ENCODE results near the gene SERPINB6. TPM values are rescaled to one million over a fixed set of nuclear protein-coding genes. Genes with fewer than 3 reads are reported as not detected.
"Not testable (repeated sequence)": the region's sequence is repeated elsewhere in the genome, so short reads cannot be mapped to it uniquely, and the experiment has no call there.

Gene SERPINB6
- total RNA-seq, 2 experiments from 2014 or later: 51.0 to 52.8 TPM

- POLR2A ChIA-PET: no interaction called here
- no peak for DNase-seq
- H3K36me3 Mint-ChIP-seq (ENCODE audit: low read depth): peaks cover 9% of the 10 kb centered on the region
- ATAC-seq: no peak
- CTCF ChIA-PET: interaction anchor here (1.1 to 4.3 kb wide), 3 partner anchors 14 to 128 kb away, joined by 5 to 19 read pairs (median 19); no protein-coding TSS in a partner anchor
- H3K4me3 Mint-ChIP-seq: no peak overlapping the region
- H3K4me1 Mint-ChIP-seq (ENCODE audit: low read depth): peaks cover 32% of the 10 kb centered on the region
- no peaks in the 10 kb centered on the region for H3K9me3 Mint-ChIP-seq (ENCODE audit: insufficient read depth)
- H3K27me3 Mint-ChIP-seq (ENCODE audit: low read depth): peaks cover 12% of the 10 kb centered on the region
- H3K27ac Mint-ChIP-seq: no peak overlapping the region
Measured at GRCh38 chr6:2973676-2974075, 2.3 kb upstream of the SERPINB6 start.

GRCh38 chr6:2973180-2973579, 1.8 kb upstream of the SERPINB6 start:
- ATAC-seq; H3K27ac Mint-ChIP-seq; POLR2A ChIA-PET; DNase-seq; H3K9me3 Mint-ChIP-seq (ENCODE audit: insufficient read depth); H3K27me3 Mint-ChIP-seq (ENCODE audit: low read depth); H3K36me3 Mint-ChIP-seq (ENCODE audit: low read depth): not testable (repeated sequence)
- Mint-ChIP-seq H3K4me1 (ENCODE audit: low read depth) (peaks cover 32% of the 10 kb centered on the region), H3K4me3 (peak overlapping the region; percentile 38)
- CTCF ChIA-PET: interaction anchor here (4.3 kb wide), 1 partner anchor 15 kb away, joined by 19 read pairs; no protein-coding TSS in a partner anchor

GRCh38 chr6:2972685-2973084, 1.3 kb upstream of the SERPINB6 start:
- DNase-seq; H3K27ac Mint-ChIP-seq; H3K36me3 Mint-ChIP-seq (ENCODE audit: low read depth); ATAC-seq; H3K9me3 Mint-ChIP-seq (ENCODE audit: insufficient read depth); H3K27me3 Mint-ChIP-seq (ENCODE audit: low read depth): not testable (repeated sequence)
- ChIA-PET POLR2A (interaction anchor here (0.6 to 1.0 kb wide), 2 partner anchors 30 to 32 kb away, joined by 3 to 5 read pairs; no protein-coding TSS in a partner anchor), CTCF (interaction anchor here (1.6 to 4.3 kb wide), 2 partner anchors 15 to 20 kb away, joined by 9 to 19 read pairs; no protein-coding TSS in a partner anchor)
- Mint-ChIP-seq H3K4me3 (peak overlapping the region; percentile 38), H3K4me1 (ENCODE audit: low read depth) (peaks cover 32% of the 10 kb centered on the region)

- H3K36me3 Mint-ChIP-seq (ENCODE audit: low read depth); H3K9me3 Mint-ChIP-seq (ENCODE audit: insufficient read depth); DNase-seq; ATAC-seq; H3K27me3 Mint-ChIP-seq (ENCODE audit: low read depth): not testable (repeated sequence)
- peaks cover 35% of the 10 kb centered on the region for H3K4me1 Mint-ChIP-seq (ENCODE audit: low read depth)
- ChIA-PET POLR2A (interaction anchor here (0.6 to 1.5 kb wide), 6 partner anchors 13 to 130 kb away, joined by 3 to 13 read pairs (median 4); partner anchors contain the start of gene SERPINB1), CTCF (interaction anchor here (0.9 to 1.6 kb wide), 5 partner anchors 14 to 181 kb away, joined by 4 to 9 read pairs (median 6); no protein-coding TSS in a partner anchor)
- H3K4me3 Mint-ChIP-seq: peak overlapping the region; percentile 84
- H3K27ac Mint-ChIP-seq: peak overlapping the region; percentile 84
Measured at GRCh38 chr6:2972219-2972487, 786 bp upstream of the SERPINB6 start.

- peak overlapping the region; percentile 82 for H3K27ac Mint-ChIP-seq
Measured at GRCh38 chr6:2970753-2971419, 481 bp downstream of the SERPINB6 start.

GRCh38 chr6:2970034-2970685, 1.2 kb downstream of the SERPINB6 start:
- POLR2A ChIA-PET: no interaction called here
- Mint-ChIP-seq H3K4me3 (peak overlapping the region; percentile 86), H3K36me3 (ENCODE audit: low read depth) (peaks cover 11% of the 10 kb centered on the region), H3K4me1 (ENCODE audit: low read depth) (peaks cover 36% of the 10 kb centered on the region), H3K9me3 (ENCODE audit: insufficient read depth) (no peaks in the 10 kb centered on the region), H3K27me3 (ENCODE audit: low read depth) (peaks cover 2% of the 10 kb centered on the region), H3K27ac (no peak overlapping the region)
- ATAC-seq (no peak), DNase-seq (no peak)
- CTCF ChIA-PET: no interaction called here

More at GRCh38 chr6:2970753-2971419, 481 bp downstream of the SERPINB6 start:
- Mint-ChIP-seq H3K9me3 (ENCODE audit: insufficient read depth) (no peaks in the 10 kb centered on the region), H3K4me1 (ENCODE audit: low read depth) (peaks cover 36% of the 10 kb centered on the region), H3K4me3 (peak overlapping the region; percentile 86), H3K27me3 (ENCODE audit: low read depth) (peaks cover 2% of the 10 kb centered on the region), H3K36me3 (ENCODE audit: low read depth) (peaks cover 11% of the 10 kb centered on the region)
- POLR2A ChIA-PET: interaction anchor here (0.9 to 1.5 kb wide), 4 partner anchors 19 to 31 kb away, joined by 3 to 13 read pairs (median 4); no protein-coding TSS in a partner anchor
- CTCF ChIA-PET: interaction anchor here (1.0 to 1.6 kb wide), 3 partner anchors 16 to 37 kb away, joined by 4 to 9 read pairs (median 6); no protein-coding TSS in a partner anchor
- DNase-seq (peak; percentile 70), ATAC-seq (peak; percentile 83)

GRCh38 chr6:2969549-2969948, 1.8 kb downstream of the SERPINB6 start:
- Mint-ChIP-seq H3K27ac (no peak overlapping the region), H3K4me1 (ENCODE audit: low read depth) (peaks cover 36% of the 10 kb centered on the region), H3K9me3 (ENCODE audit: insufficient read depth) (no peaks in the 10 kb centered on the region), H3K36me3 (ENCODE audit: low read depth) (peaks cover 11% of the 10 kb centered on the region), H3K27me3 (ENCODE audit: low read depth) (peaks cover 2% of the 10 kb centered on the region), H3K4me3 (no peak overlapping the region)
- POLR2A ChIA-PET: no interaction called here
- ATAC-seq: no peak
- DNase-seq: no peak
- CTCF ChIA-PET: no interaction called here

GRCh38 chr6:2968600-2969135, 2.7 kb downstream of the SERPINB6 start:
- H3K9me3 Mint-ChIP-seq (ENCODE audit: insufficient read depth): no peaks in the 10 kb centered on the region
- peaks cover 2% of the 10 kb centered on the region for H3K27me3 Mint-ChIP-seq (ENCODE audit: low read depth)
- CTCF ChIA-PET: no interaction called here
- peaks cover 31% of the 10 kb centered on the region for H3K4me1 Mint-ChIP-seq (ENCODE audit: low read depth)
- POLR2A ChIA-PET: no interaction called here
- no peak overlapping the region for H3K4me3 Mint-ChIP-seq
- no peak overlapping the region for H3K27ac Mint-ChIP-seq
- DNase-seq (no peak), ATAC-seq (no peak)
- H3K36me3 Mint-ChIP-seq (ENCODE audit: low read depth): peaks cover 8% of the 10 kb centered on the region

GRCh38 chr6:2967936-2968335, 3.4 kb downstream of the SERPINB6 start:
- Mint-ChIP-seq H3K4me3 (no peak overlapping the region), H3K9me3 (ENCODE audit: insufficient read depth) (no peaks in the 10 kb centered on the region), H3K27ac (no peak overlapping the region), H3K4me1 (ENCODE audit: low read depth) (peaks cover 28% of the 10 kb centered on the region), H3K27me3 (ENCODE audit: low read depth) (no peaks in the 10 kb centered on the region), H3K36me3 (ENCODE audit: low read depth) (peaks cover 8% of the 10 kb centered on the region)
- ChIA-PET POLR2A (no interaction called here), CTCF (interaction anchor here (0.9 kb wide), 1 partner anchor 15 kb away, joined by 4 read pairs; no protein-coding TSS in a partner anchor)
- DNase-seq (no peak), ATAC-seq (no peak)

- Mint-ChIP-seq H3K4me3 (no peak overlapping the region), H3K36me3 (ENCODE audit: low read depth) (peaks cover 4% of the 10 kb centered on the region), H3K4me1 (ENCODE audit: low read depth) (peaks cover 15% of the 10 kb centered on the region), H3K27me3 (ENCODE audit: low read depth) (no peaks in the 10 kb centered on the region), H3K9me3 (ENCODE audit: insufficient read depth) (no peaks in the 10 kb centered on the region), H3K27ac (no peak overlapping the region)
- ATAC-seq (no peak), DNase-seq (no peak)
- ChIA-PET POLR2A (no interaction called here), CTCF (interaction anchor here (0.7 to 1.9 kb wide), 3 partner anchors 14 to 120 kb away, joined by 4 to 23 read pairs (median 4); no protein-coding TSS in a partner anchor)
Measured at GRCh38 chr6:2966347-2966746, 5.0 kb downstream of the SERPINB6 start.

GRCh38 chr6:2964793-2965505, 6.4 kb downstream of the SERPINB6 start:
- Mint-ChIP-seq H3K36me3 (ENCODE audit: low read depth) (peaks cover 4% of the 10 kb centered on the region), H3K27ac (no peak overlapping the region), H3K4me1 (ENCODE audit: low read depth) (peaks cover 10% of the 10 kb centered on the region), H3K9me3 (ENCODE audit: insufficient read depth) (no peaks in the 10 kb centered on the region), H3K27me3 (ENCODE audit: low read depth) (no peaks in the 10 kb centered on the region), H3K4me3 (no peak overlapping the region)
- ChIA-PET POLR2A (interaction anchor here (0.8 kb wide), 1 partner anchor 8 kb away, joined by 3 read pairs; no protein-coding TSS in a partner anchor), CTCF (interaction anchor here (1.3 to 1.9 kb wide), 2 partner anchors 12 to 118 kb away, joined by 4 to 23 read pairs; no protein-coding TSS in a partner anchor)
- DNase-seq (no peak), ATAC-seq (no peak)

All from activated CD8-positive, alpha-beta T cell treated with anti-CD3 and anti-CD28 coated beads, Interleukin-2, amount 10 ng/mL, durations not matched to agents 7 days and 5 days (primary cell).